DND-41 (cell line): ENCODE data around the gene SYT9.

Experiments used
- CTCF ChIP-seq: IDR thresholded peaks from 2 replicates; pipeline ENCODE4 v1.5.1; 2012; ENCODE audit warnings: borderline replicate concordance, low read length, moderate library complexity, mild to moderate bottlenecking; ENCODE audit not compliant: poor library complexity, severe bottlenecking; ENCODE audit errors: extremely low read depth
- EZH2 ChIP-seq: IDR thresholded peaks from 3 replicates; pipeline ENCODE4 v1.6.1; 2012; ENCODE audit warnings: borderline replicate concordance, low read depth, mild to moderate bottlenecking, moderate library complexity, low read length, inconsistent platforms; ENCODE audit not compliant: severe bottlenecking

- TF ChIP-seq CTCF = no peak
- no peak for TF ChIP-seq EZH2
These were observed 49.3 kb upstream of the SYT9 start for GRCh38 chr11:7202412-7202811.
